Nucleus accumbens (tissue), 56 donors: ENCODE data around the gene GALNTL6.

Experiments
- DNase-seq, 56 donors: peaks; one replicate each; lab custom pipeline; 2025; lab: John Stamatoyannopoulos, UW

The GALNTL6 gene

GRCh38 chr4:172514011-172514410 is 700.8 kb downstream of the GALNTL6 start:
- DNase-seq, result no peak

- no peak for DNase-seq
These were observed 701.6 kb downstream of the GALNTL6 start for GRCh38 chr4:172514801-172515200.

- DNase-seq, result no peak
These were observed 702.2 kb downstream of the GALNTL6 start for GRCh38 chr4:172515266-172515879.

GRCh38 chr4:172517391-172517790 is 704.2 kb downstream of the GALNTL6 start:
- no peak for DNase-seq

- no peak for DNase-seq
These were observed 708.0 kb downstream of the GALNTL6 start for GRCh38 chr4:172521248-172521647.

- DNase-seq, result no peak
These were observed 708.5 kb downstream of the GALNTL6 start for GRCh38 chr4:172521680-172522079.

GRCh38 chr4:172543249-172543648 is 730.0 kb downstream of the GALNTL6 start:
- no peak for DNase-seq

GRCh38 chr4:172546782-172547181 is 733.6 kb downstream of the GALNTL6 start:
- no peak for DNase-seq

- DNase-seq, result peak in 2 of 56 donors; percentile 1 to 4
These were observed 734.5 kb downstream of the GALNTL6 start for GRCh38 chr4:172547724-172548123.

GRCh38 chr4:172553216-172553615 is 740.0 kb downstream of the GALNTL6 start:
- no peak for DNase-seq

GRCh38 chr4:172554588-172554987 is 741.4 kb downstream of the GALNTL6 start:
- DNase-seq, result no peak

GRCh38 chr4:172555725-172556124 is 742.5 kb downstream of the GALNTL6 start:
- no peak for DNase-seq

GRCh38 chr4:172573899-172574298 is 760.7 kb downstream of the GALNTL6 start:
- DNase-seq, result no peak

- no peak for DNase-seq
These were observed 765.5 kb downstream of the GALNTL6 start for GRCh38 chr4:172578712-172579111.

- DNase-seq, result no peak
These were observed 771.6 kb downstream of the GALNTL6 start for GRCh38 chr4:172584816-172585215.

GRCh38 chr4:172596206-172596605 is 783.0 kb downstream of the GALNTL6 start:
- DNase-seq, result no peak

GRCh38 chr4:172599554-172599953 is 786.4 kb downstream of the GALNTL6 start:
- no peak for DNase-seq

- no peak for DNase-seq
These were observed 788.0 kb downstream of the GALNTL6 start for GRCh38 chr4:172601195-172601594.

- DNase-seq, result no peak
These were observed 806.0 kb downstream of the GALNTL6 start for GRCh38 chr4:172619218-172619617.

GRCh38 chr4:172619798-172620197 is 806.6 kb downstream of the GALNTL6 start:
- no peak for DNase-seq

- DNase-seq, result peak in 11 of 56 donors; percentile 0 to 15 (median 5)
These were observed 815.1 kb downstream of the GALNTL6 start for GRCh38 chr4:172628263-172628662.

- DNase-seq, result no peak
These were observed 817.1 kb downstream of the GALNTL6 start for GRCh38 chr4:172630280-172630679.

- DNase-seq, result no peak
These were observed 818.6 kb downstream of the GALNTL6 start for GRCh38 chr4:172631832-172632231.
